HepG2 (cell line): ENCODE data around the gene MYOZ3. TPM values are rescaled to one million over a fixed set of nuclear protein-coding genes. Genes with fewer than 3 reads are reported as not detected.
A peak's percentile ranks its signal among the peaks of the same experiment; 100 is the strongest.

Experiments
- ATAC-seq: fragments of 200-7000 bp; cut with Tn5 transposase; 3 replicates; pipeline ENCODE4 v1.9.1; 2020; ENCODE audit warnings: mild to moderate bottlenecking, moderate library complexity
- BruUV-seq: library from RNA; stranded (reverse); fragments of 400-500 nt; replicated peaks from 2 replicates; lab custom pipeline; 2021; lab: Mats Ljungman, UMichigan
- CTCF ChIA-PET: fragments of 300-600 bp; formaldehyde crosslinking; extraction: SDS; loops from one replicate; lab custom pipeline; 2021; ENCODE audit warnings: low total read pairs, inconsistent platforms, low intra/inter-chr PET ratio; lab: Yijun Ruan, JAX
- POLR2A ChIA-PET: fragments of 350-600 bp; sonication (Branson Sonifier 250); formaldehyde crosslinking; loops from one replicate; lab custom pipeline; 2020; ENCODE audit warnings: antibody characterized with exemption, inconsistent platforms; lab: Yijun Ruan, JAX
- DNase-seq: peaks from one replicate; pipeline ENCODE4 v3.0.0-alpha.2; 2015; ENCODE audit warnings: low spot score
- FAIRE-seq: peaks from 3 replicates; lab custom pipeline; 2011; peaks lifted over from hg19 to GRCh38; lab: Jason Lieb, UNC
- H2AFZ ChIP-seq: one replicate; pipeline ENCODE4 v1.6.1; 2011; ENCODE audit warnings: low read length, inconsistent platforms
- H3K27ac ChIP-seq: fragments of 300-600 bp; 3 replicates; pipeline ENCODE4 v1.8.0; 2011; ENCODE audit warnings: mixed run types, mild to moderate bottlenecking, mixed read lengths, low read length, inconsistent platforms; ENCODE audit not compliant: insufficient read depth; ENCODE audit errors: extremely low read length
- H3K27me3 ChIP-seq, 2 experiments: fragments of 200-600 bp in 1 of 2; 2 replicates in 1 of 2; 3 replicates in 1 of 2; pipeline versions ENCODE4 v1.6.0 to v1.8.0; 2011; ENCODE audit warnings: low read length in 2 of 2, mild to moderate bottlenecking in 2 of 2, moderate library complexity in 2 of 2, inconsistent platforms in 1 of 2; ENCODE audit not compliant: insufficient read depth in 2 of 2, control insufficient read depth in 1 of 2
- H3K36me3 ChIP-seq, 2 experiments: fragments of 200-600 bp in 1 of 2; replicated peaks in 1 of 2; 2 replicates in 1 of 2; 3 replicates in 1 of 2; pipeline versions ENCODE4 v1.5.1 to v1.8.0; 2011; ENCODE audit warnings: low read length in 2 of 2, inconsistent platforms in 1 of 2; ENCODE audit not compliant: insufficient read depth in 2 of 2, control insufficient read depth in 1 of 2
- H3K4me1 ChIP-seq: 2 replicates; pipeline ENCODE4 v1.5.1; 2012; ENCODE audit warnings: low read length, inconsistent platforms; ENCODE audit not compliant: insufficient read depth
- H3K4me2 ChIP-seq: 2 replicates; pipeline ENCODE4 v1.6.0; 2011; ENCODE audit warnings: low read depth, low read length, inconsistent platforms
- H3K4me3 ChIP-seq, 3 experiments: fragments of 200-600 bp in 1 of 3; sonication (generic), shearing (Covaris generic) in 1 of 3; replicated peaks in 1 of 3; 2 replicates each; pipeline ENCODE4 v1.5.1; 2011 to 2016; ENCODE audit warnings: low read length in 3 of 3, inconsistent platforms in 2 of 3, low read depth in 2 of 3, mild to moderate bottlenecking in 2 of 3, control low read depth in 1 of 3, mixed read lengths in 1 of 3; ENCODE audit not compliant: insufficient read depth in 1 of 3
- H3K79me2 ChIP-seq: one replicate; pipeline ENCODE4 v1.6.1; 2011; ENCODE audit warnings: low read length, inconsistent platforms; ENCODE audit not compliant: insufficient read depth
- H3K9ac ChIP-seq: 2 replicates; pipeline ENCODE4 v1.6.0; 2011; ENCODE audit warnings: mild to moderate bottlenecking, low read depth, low read length, inconsistent platforms; ENCODE audit not compliant: insufficient read depth
- H3K9me3 ChIP-seq: 2 replicates; pipeline ENCODE4 v1.5.1; 2012; ENCODE audit warnings: mild to moderate bottlenecking, low read length
- H4K20me1 ChIP-seq: 2 replicates; pipeline ENCODE4 v1.6.0; 2011; ENCODE audit warnings: inconsistent platforms, mild to moderate bottlenecking, low read length, moderate library complexity; ENCODE audit not compliant: insufficient read depth
- GABPB1 ChIP-seq: IDR thresholded peaks from 2 replicates; pipeline ENCODE4 v1.6.1; 2016; ENCODE audit warnings: mild to moderate bottlenecking, missing genetic modification reagents, moderate library complexity, missing compliant biosample characterization
- GPN1 ChIP-seq: sonication (generic); formaldehyde crosslinking; IDR thresholded peaks from 2 replicates; pipeline ENCODE4 v1.5.1; 2020; ENCODE audit warnings: missing genetic modification reagents, borderline replicate concordance
- SMAD1 ChIP-seq: sonication (generic); formaldehyde crosslinking; IDR thresholded peaks from 2 replicates; pipeline ENCODE4 v1.4.0; 2020; ENCODE audit warnings: missing genetic modification reagents, low read depth, mild to moderate bottlenecking, borderline replicate concordance
- TEAD2 ChIP-seq: sonication (generic); formaldehyde crosslinking; IDR thresholded peaks from 2 replicates; pipeline ENCODE4 v1.9.0; 2021; ENCODE audit warnings: missing genetic modification reagents
- ZNF503 ChIP-seq: sonication (generic); formaldehyde crosslinking; IDR thresholded peaks from 2 replicates; pipeline ENCODE4 v1.4.0; 2020; ENCODE audit warnings: missing genetic modification reagents
- ZNF629 ChIP-seq: sonication (generic); formaldehyde crosslinking; conservative IDR thresholded peaks from 2 replicates; pipeline ENCODE4 v1.5.0; 2020; ENCODE audit warnings: missing genetic modification reagents
- ZNF792 ChIP-seq: IDR thresholded peaks from 2 replicates; pipeline ENCODE4 v1.6.1; 2016
- WGBS: methylation state at CpG from one replicate; pipeline ENCODE4 v1.1.6; 2017; ENCODE audit warnings: low lambda C conversion rate; 5-methylcytosine and 5-hydroxymethylcytosine counted together
- in situ Hi-C: cut with HindIII; loops from 2 replicates; pipeline ENCODE4 v1.10.0; 2017; ENCODE audit warnings: low pct_unique_long_range_greater_than_20kb; ENCODE audit not compliant: extremely low pct_ligation_motif_present
- intact Hi-C: fragments of 100-400 bp; cut with micrococcal nuclease; formaldehyde crosslinking; loops from one replicate; pipeline ENCODE4 v1.10.0; 2022; ENCODE audit not compliant: unreplicated experiment
- polyA plus RNA-seq, 8 experiments: library from polyadenylated mRNA; depleted of rRNA in 3 of 8; stranded (reverse) in 7 of 8; unstranded in 1 of 8; fragments of >200 nt; fragmentation: Illumina TruSeq in 4 of 8; extraction: Trizol in 4 of 8; gene quantifications; 2 replicates each; pipeline versions ENCODE4 v1.2.1 to v1.2.3, GENCODE V29; 2011 to 2016; ENCODE audit warnings: low read depth in 4 of 8, missing spikeins in 1 of 8, mixed read lengths in 1 of 8; ENCODE audit not compliant: insufficient read depth in 1 of 8
- total RNA-seq, 5 experiments: library from RNA; depleted of rRNA; stranded (reverse); fragments of >200 nt; fragmentation: Illumina TruSeq; extraction: Trizol; gene quantifications; 2 replicates each; pipeline ENCODE4 v1.2.3, GENCODE V29; 2016; ENCODE audit warnings: low read depth in 1 of 5

Gene MYOZ3
- total and polyA plus RNA-seq, 2 of the 13 experiments (the other 11 are each of a cell fraction or from before 2014, with no cell fraction given), result 0.05 TPM; not detected in 1

- Histone ChIP-seq H3K9me3 (no peaks in the 10 kb centered on the region), H3K9ac (no peak overlapping the region), H3K4me2 (no peak overlapping the region), H3K27ac (no peak overlapping the region), H2AFZ (no peak overlapping the region), H3K27me3 (peaks cover 4 to 24% of the 10 kb centered on the region in 2 experiments; a peak in 2 of 5 replicates), H3K4me1 (peaks cover 18% of the 10 kb centered on the region), H4K20me1 (no peaks in the 10 kb centered on the region), H3K79me2 (no peaks in the 10 kb centered on the region), H3K4me3 (no peak overlapping the region)
- in situ Hi-C loops, result loop anchor here (5.0 to 25.0 kb wide), 2 partner anchors 96 to 196 kb away; no protein-coding TSS in a partner anchor
- FAIRE-seq (no peak), ATAC-seq (peak; percentile 30), DNase-seq (no peak)
- WGBS, result 26% methylated on average over 3 of the region's 3 CpGs
- no TSS peak for BruUV-seq
- intact Hi-C loops, result loop anchor here (5.0 kb wide), 2 partner anchors 66 to 189 kb away; partner anchors contain the start of gene IRGM
- TF ChIP-seq ZNF792 (CRISPR knock-in tag), result no peak
- no peak for TF ChIP-seq SMAD1 (CRISPR knock-in tag)
- no peak for TF ChIP-seq GPN1 (CRISPR knock-in tag)
- TF ChIP-seq, all 625 proteins: peak for 0
- no peaks in the 10 kb centered on the region for H3K36me3 ChIP-seq
- POLR2A ChIA-PET, result no interaction called here
- CTCF ChIA-PET, result no interaction called here
These were observed 2.3 kb upstream of the MYOZ3 start for GRCh38 chr5:150658699-150659265.

- Histone ChIP-seq H3K36me3 (no peaks in the 10 kb centered on the region), H3K4me3 (no peak overlapping the region), H2AFZ (no peak overlapping the region), H3K9ac (no peak overlapping the region), H3K4me1 (peaks cover 18% of the 10 kb centered on the region), H3K27ac (no peak overlapping the region), H3K4me2 (no peak overlapping the region), H3K79me2 (no peaks in the 10 kb centered on the region), H3K27me3 (peaks cover 4 to 25% of the 10 kb centered on the region in 2 experiments; a peak in 3 of 5 replicates), H4K20me1 (no peaks in the 10 kb centered on the region), H3K9me3 (no peaks in the 10 kb centered on the region)
- POLR2A ChIA-PET, result interaction anchor here (0.5 kb wide), 1 partner anchor 116 kb away, joined by 3 read pairs; no protein-coding TSS in a partner anchor
- in situ Hi-C loops (loop anchor here (5.0 to 25.0 kb wide), 2 partner anchors 97 to 197 kb away; no protein-coding TSS in a partner anchor), intact Hi-C loops (loop anchor here (5.0 kb wide), 2 partner anchors 67 to 188 kb away; partner anchors contain the start of gene IRGM)
- CTCF ChIA-PET, result no interaction called here
- BruUV-seq, result no TSS peak
- TF ChIP-seq ZNF503 (no peak), ZNF629 (CRISPR knock-in tag) (peak; percentile 70), GABPB1 (CRISPR knock-in tag) (no peak), TEAD2 (CRISPR knock-in tag) (no peak)
- WGBS, result 4% methylated on average over 3 of the region's 11 CpGs
- DNase-seq (no peak), ATAC-seq (no peak), FAIRE-seq (no peak)
These were observed 1.5 kb upstream of the MYOZ3 start for GRCh38 chr5:150659360-150660107.
